Measurements from ENCODE around the gene VAV2.

Gene VAV2

DNA sequence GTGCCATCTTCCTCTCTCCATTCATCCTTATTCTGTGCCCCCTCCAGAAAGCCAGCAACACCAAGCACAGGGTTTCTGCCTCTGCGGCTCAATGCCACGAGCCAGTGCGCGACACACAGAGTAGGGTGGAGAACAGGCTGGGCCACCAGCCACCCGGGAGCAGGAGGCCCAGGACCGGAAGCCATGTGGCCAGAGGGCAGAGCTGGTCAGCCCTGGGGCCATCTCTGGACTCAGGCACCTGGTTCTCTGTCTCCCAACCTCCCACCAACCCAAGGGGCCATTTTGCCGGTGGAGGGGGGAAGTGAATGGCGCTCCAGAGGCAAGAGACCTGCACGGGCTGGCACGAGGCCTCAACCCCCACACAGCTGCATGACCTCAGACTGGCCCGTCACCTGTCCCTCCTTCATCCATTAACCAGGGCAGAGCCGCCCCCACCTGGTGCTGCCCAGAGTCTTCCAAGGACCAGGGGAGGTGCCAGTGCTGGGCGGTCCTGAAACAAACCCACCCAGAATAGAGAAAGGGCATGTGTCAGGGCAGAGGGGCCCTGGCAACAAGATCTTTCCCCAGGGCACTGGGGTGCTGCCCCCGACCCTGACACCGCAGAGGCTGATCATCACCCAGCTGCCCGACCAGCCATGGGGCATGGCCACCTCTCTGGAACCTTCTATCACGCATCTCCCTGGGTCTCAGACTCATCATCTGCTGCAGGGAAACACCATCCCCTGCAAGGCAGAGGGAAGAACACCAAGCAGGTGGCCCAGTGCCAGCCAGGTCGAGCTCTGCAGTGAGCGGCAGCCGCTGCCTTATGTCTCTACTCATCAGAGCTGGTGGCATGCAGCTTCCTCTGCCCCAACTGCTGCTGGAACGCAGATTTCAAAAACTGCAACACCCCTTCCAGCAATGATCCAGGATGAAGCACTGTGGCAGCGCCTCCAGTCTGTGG lies 11.9 kb downstream of the VAV2 start:
- no peak overlapping the region for H3K4me3 ChIP-seq (replicated peaks; ENCODE audit: low read depth, low read length)
- TF ChIP-seq, protein P1, sequence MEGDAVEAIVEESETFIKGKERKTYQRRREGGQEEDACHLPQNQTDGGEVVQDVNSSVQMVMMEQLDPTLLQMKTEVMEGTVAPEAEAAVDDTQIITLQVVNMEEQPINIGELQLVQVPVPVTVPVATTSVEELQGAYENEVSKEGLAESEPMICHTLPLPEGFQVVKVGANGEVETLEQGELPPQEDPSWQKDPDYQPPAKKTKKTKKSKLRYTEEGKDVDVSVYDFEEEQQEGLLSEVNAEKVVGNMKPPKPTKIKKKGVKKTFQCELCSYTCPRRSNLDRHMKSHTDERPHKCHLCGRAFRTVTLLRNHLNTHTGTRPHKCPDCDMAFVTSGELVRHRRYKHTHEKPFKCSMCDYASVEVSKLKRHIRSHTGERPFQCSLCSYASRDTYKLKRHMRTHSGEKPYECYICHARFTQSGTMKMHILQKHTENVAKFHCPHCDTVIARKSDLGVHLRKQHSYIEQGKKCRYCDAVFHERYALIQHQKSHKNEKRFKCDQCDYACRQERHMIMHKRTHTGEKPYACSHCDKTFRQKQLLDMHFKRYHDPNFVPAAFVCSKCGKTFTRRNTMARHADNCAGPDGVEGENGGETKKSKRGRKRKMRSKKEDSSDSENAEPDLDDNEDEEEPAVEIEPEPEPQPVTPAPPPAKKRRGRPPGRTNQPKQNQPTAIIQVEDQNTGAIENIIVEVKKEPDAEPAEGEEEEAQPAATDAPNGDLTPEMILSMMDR (IDR thresholded peaks at IDR 0.05; ENCODE audit: low read depth, low read length, missing control alignments), result no peak
- no peak for DNase-seq (ENCODE audit: extremely low read depth, low read depth)

DNA sequence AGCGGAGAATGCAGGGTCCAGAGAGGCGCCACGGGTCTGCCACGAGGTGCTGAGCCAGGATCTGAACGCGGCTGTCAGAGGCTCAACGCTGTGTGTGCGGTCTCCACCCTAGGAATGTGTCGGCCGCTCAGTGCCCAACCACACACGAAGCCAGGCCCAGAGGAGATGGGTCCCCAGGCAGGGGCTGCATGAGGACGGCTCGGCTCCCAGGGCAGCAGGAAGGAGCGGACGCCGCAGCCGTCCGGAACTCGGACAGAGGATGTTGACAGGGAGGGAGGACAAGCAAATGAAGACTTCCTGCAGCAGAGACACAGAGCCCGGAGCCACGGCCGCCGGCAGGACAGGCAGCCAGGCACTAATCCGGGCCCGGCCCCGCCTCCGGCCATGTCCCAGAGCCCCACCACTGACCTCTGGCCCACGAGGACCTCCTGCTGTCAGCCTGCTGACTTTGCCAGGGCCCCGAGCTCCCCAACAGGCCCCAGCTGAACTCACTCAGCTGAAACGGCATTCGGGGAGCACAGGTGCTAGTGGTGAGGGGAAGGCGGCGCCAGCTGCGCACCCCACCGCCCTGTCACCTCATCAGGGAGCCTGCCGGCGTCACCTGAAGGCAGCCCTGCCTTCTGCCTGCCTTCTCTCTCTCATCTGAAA lies 12.7 kb downstream of the VAV2 start:
- no peak overlapping the region for H3K4me3 ChIP-seq (replicated peaks; ENCODE audit: low read depth, low read length)
- TF ChIP-seq, protein P1 (IDR thresholded peaks at IDR 0.05; ENCODE audit: low read depth, low read length, missing control alignments), result no peak
- no peak for DNase-seq (ENCODE audit: extremely low read depth, low read depth)

DNA sequence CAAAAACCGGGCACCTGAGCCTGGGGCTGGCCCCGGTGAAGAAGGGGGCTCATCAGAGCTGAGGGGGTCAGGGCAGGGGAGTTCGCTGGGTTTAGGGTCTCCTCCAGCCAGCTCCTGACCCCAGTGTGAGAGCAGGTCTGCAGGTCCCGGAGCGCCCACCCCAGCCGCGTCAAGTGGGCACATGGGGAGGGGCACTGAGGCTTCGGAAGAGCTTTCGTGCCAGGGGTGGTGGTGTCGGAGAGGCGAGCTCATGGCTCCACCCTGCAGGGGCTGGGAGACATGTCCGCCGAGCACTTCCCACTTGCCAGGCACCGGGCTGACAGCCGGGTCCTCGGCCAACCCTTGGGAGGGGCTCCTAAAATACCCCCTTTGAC lies 13.2 kb downstream of the VAV2 start:
- TF ChIP-seq, protein P1 (IDR thresholded peaks at IDR 0.05; ENCODE audit: low read depth, low read length, missing control alignments), result no peak
- H3K4me3 ChIP-seq (replicated peaks; ENCODE audit: low read depth, low read length), result no peak overlapping the region
- DNase-seq (ENCODE audit: extremely low read depth, low read depth), result no peak

GRCh38 chr9:133978226-133978898 lies 13.8 kb downstream of the VAV2 start:
- no peak for DNase-seq (ENCODE audit: extremely low read depth, low read depth)
- TF ChIP-seq, protein P1 (IDR thresholded peaks at IDR 0.05; ENCODE audit: low read depth, low read length, missing control alignments), result no peak
- H3K4me3 ChIP-seq (replicated peaks; ENCODE audit: low read depth, low read length), result no peak overlapping the region

DNA sequence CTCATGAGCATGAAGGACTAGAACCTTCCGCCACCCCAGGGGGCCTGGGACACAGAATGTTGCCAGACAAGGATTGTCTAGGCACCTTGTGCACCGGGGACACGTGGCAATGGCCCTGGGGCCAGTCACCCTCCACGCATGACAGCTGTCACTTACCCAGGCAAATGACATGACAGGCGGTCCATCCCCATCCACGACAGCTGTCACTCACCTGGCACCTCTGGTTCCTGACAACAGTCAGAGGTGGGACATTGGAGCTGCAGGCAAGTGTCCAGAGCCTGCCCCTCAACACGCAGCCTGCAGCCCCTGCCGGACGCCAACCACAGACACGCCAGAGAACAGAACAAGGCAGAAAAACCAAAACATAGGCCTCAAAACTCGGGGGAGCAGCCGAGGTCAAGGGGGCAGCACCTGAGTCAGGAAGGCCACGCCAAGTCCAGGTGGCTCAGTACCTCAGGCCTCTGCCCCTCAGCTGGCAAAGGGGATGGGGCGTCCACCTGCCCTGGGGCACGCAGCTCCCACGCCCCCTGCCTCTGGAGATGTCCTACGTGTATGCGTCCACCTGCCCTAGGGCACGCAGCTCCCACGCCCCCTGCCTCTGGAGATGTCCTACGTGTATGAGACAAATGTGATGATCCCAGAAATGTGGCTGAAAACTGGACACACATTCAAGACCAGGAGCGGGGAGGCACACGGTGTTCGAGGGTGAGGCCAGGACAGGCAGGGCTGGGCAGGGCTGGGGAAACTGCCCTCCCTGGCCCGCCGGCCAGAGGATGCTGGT lies 14.5 kb downstream of the VAV2 start:
- no peak overlapping the region for H3K4me3 ChIP-seq (replicated peaks; ENCODE audit: low read depth, low read length)
- TF ChIP-seq, protein P1 (IDR thresholded peaks at IDR 0.05; ENCODE audit: low read depth, low read length, missing control alignments), result no peak
- DNase-seq (ENCODE audit: extremely low read depth, low read depth), result no peak

- DNase-seq (ENCODE audit: extremely low read depth, low read depth), result no peak
- H3K4me3 ChIP-seq (replicated peaks; ENCODE audit: low read depth, low read length), result no peak overlapping the region
- TF ChIP-seq, protein P1 (IDR thresholded peaks at IDR 0.05; ENCODE audit: low read depth, low read length, missing control alignments), result no peak
These were observed 15.2 kb downstream of the VAV2 start for GRCh38 chr9:133976887-133977286.
